ENCODE data around the gene HTR6.

DNA sequence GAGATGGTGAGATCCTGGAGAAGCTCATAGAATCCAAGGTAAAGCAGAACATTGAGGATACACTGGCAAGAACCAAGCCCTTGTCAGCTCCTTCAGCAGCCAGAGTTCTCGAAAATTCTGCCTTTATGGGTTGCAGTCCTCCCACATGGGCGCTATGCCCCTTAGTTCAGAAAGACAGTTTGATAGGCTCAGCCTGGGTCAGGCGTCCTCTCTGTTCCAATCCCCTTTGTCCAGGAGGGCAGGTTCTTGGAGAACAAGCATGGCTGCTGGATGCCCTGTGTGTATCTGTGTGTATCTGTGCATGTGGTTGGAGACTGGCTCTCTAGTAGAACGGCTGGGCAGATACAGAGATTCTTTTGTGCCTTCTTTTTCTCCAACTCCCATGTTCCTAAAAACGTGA, 28.6 kb upstream of the HTR6 start:
- TF ChIP-seq MXI1 (conservative IDR thresholded peaks at IDR 0.05; ENCODE audit: poor library complexity, severe bottlenecking) (no peak), RAD21 (conservative IDR thresholded peaks at IDR 0.05) (no peak)
- TF ChIP-seq, protein P1, sequence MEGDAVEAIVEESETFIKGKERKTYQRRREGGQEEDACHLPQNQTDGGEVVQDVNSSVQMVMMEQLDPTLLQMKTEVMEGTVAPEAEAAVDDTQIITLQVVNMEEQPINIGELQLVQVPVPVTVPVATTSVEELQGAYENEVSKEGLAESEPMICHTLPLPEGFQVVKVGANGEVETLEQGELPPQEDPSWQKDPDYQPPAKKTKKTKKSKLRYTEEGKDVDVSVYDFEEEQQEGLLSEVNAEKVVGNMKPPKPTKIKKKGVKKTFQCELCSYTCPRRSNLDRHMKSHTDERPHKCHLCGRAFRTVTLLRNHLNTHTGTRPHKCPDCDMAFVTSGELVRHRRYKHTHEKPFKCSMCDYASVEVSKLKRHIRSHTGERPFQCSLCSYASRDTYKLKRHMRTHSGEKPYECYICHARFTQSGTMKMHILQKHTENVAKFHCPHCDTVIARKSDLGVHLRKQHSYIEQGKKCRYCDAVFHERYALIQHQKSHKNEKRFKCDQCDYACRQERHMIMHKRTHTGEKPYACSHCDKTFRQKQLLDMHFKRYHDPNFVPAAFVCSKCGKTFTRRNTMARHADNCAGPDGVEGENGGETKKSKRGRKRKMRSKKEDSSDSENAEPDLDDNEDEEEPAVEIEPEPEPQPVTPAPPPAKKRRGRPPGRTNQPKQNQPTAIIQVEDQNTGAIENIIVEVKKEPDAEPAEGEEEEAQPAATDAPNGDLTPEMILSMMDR (IDR thresholded peaks at IDR 0.05; ENCODE audit: poor library complexity, severe bottlenecking) = no peak
- TF ChIP-seq, protein P2, sequence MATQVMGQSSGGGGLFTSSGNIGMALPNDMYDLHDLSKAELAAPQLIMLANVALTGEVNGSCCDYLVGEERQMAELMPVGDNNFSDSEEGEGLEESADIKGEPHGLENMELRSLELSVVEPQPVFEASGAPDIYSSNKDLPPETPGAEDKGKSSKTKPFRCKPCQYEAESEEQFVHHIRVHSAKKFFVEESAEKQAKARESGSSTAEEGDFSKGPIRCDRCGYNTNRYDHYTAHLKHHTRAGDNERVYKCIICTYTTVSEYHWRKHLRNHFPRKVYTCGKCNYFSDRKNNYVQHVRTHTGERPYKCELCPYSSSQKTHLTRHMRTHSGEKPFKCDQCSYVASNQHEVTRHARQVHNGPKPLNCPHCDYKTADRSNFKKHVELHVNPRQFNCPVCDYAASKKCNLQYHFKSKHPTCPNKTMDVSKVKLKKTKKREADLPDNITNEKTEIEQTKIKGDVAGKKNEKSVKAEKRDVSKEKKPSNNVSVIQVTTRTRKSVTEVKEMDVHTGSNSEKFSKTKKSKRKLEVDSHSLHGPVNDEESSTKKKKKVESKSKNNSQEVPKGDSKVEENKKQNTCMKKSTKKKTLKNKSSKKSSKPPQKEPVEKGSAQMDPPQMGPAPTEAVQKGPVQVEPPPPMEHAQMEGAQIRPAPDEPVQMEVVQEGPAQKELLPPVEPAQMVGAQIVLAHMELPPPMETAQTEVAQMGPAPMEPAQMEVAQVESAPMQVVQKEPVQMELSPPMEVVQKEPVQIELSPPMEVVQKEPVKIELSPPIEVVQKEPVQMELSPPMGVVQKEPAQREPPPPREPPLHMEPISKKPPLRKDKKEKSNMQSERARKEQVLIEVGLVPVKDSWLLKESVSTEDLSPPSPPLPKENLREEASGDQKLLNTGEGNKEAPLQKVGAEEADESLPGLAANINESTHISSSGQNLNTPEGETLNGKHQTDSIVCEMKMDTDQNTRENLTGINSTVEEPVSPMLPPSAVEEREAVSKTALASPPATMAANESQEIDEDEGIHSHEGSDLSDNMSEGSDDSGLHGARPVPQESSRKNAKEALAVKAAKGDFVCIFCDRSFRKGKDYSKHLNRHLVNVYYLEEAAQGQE (IDR thresholded peaks at IDR 0.05; ENCODE audit: borderline replicate concordance) = no peak

Measured in neural cell (in vitro differentiated cells).